Measurements from ENCODE around the gene DCC.
"Not testable (repeated sequence)": the region's sequence is repeated elsewhere in the genome, so short reads cannot be mapped to it uniquely, and the experiment has no call there.

Gene DCC

GRCh38 chr18:52348209-52348608 is 8.2 kb downstream of the DCC start:
- DNase-seq (ENCODE audit: low read depth) = no peak

- DNase-seq (ENCODE audit: low read depth) = no peak
Observed at GRCh38 chr18:52349498-52349897, 9.5 kb downstream of the DCC start.

DNA sequence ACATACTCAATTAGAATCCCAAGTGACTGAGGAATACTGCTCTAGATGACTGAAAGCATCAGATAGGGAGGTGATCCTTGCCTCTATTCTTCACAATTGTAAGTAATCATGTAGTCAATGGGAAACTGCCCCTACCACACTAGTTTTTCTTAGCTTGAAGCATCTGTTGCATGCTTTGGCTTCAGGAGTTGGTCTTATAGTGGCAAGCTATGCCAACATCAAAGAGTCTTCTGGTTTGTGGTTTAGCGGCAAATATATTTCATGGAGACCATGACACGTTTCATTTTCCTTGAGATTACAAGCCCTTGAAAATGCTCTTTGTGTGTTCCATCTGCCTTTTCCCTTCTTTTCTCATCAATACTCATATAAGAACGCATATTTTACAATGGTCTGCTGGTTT is 12.9 kb downstream of the DCC start:
- no peak for DNase-seq (ENCODE audit: low read depth)

GRCh38 chr18:52353589-52353988 is 13.6 kb downstream of the DCC start:
- no peak for DNase-seq (ENCODE audit: low read depth)

- DNase-seq (ENCODE audit: low read depth) = no peak
Observed at GRCh38 chr18:52363861-52364260, 23.9 kb downstream of the DCC start.

GRCh38 chr18:52366851-52367250 is 26.9 kb downstream of the DCC start:
- DNase-seq (ENCODE audit: low read depth) = not testable (repeated sequence)

DNA sequence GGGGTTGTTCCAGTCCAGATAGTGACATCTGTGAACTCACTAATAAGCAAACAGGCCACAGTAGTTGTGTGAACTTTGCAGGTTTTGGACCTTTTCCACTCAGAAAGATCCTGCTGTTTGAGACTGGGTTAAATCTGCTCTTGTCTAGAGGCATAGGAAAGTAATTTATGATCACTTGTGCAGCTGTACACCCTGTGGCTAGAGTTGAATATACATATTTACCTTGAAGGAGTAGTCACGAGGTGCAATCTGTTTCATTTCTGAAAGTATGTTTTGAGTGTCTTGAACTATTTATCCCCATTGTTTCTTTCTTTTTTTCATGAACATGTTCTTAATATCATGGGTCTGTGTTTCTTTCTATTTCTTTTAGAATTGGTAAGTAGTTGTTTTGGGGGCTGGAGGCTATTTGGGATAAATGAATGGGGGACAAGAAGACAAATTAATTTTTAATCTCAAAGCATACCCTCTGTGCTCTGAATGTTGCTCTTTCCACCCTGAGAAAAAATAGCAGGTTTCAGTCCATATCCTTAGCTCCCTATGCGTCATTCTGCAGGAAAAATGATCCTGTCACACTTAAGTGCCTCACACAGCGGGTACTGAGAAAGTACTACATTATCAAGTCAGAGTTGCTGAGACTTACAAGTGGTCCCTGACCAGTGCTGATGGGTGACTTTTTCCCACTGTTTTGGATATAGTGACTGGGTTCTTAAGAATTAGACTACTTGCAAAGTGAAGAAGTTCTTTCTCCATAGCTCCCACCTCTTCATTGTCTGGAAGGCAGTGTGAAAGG is 28.2 kb downstream of the DCC start:
- DNase-seq (ENCODE audit: low read depth) = no peak

DNA sequence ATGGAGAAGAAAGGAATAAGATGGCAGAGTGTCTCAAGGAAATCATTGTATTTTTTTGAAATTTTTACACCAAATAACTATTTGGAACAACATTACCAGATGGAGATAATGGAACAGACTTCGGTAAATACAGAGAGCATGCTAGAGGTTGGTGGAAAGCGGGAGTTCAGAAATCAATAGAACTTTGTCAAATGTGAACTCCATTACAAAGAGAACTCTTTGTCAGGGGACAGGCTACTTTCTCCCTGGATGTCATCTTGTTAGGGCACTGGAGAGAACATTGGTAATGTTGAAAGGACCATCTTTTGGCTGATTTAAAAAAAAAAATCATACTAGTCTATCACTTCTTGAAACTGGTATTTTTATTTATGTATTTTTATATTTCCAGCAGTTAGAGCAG is 30.8 kb downstream of the DCC start:
- no peak for DNase-seq (ENCODE audit: low read depth)

DNA sequence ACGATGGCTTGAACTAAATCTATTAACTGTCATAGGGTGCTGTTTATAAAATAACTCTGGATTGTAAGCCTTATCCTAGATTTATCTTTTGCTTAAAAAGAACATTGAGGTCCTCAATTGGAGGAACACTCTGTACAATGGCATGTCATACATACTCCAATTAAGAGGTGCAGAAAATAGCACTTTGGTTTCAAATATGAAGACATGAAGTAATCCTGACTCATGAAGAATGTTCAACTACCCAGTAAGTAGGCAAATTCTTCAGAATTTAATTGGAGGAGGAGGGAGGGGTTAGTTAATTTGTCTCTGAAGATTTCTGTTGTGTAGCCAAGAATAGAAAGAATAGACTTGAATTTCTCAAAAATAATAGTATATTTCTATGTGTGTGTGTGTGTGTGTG is 36.1 kb downstream of the DCC start:
- DNase-seq (ENCODE audit: low read depth) = no peak

- no peak for DNase-seq (ENCODE audit: low read depth)
Observed at GRCh38 chr18:52377094-52377493, 37.1 kb downstream of the DCC start.

- DNase-seq (ENCODE audit: low read depth) = no peak
Observed at GRCh38 chr18:52386306-52386705, 46.3 kb downstream of the DCC start.

DNA sequence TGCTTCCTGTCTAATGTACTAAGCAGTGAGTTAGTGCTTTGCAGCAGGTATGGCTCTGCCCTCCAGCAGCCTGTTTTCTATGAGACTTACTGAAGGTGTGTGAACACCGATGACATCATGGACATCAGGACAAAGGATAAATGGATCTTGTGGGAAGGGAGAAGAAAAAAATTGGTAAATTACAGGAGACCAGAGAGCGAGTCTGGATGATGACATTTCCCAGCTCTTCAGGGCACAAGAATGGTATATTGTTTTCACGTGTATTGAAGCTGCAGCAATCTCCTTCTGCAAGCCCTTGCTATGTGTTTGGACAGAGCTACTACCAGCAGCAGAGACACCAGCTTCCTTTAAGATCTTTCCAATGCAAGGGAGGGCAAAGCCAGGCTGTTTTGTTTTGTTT is 47.2 kb downstream of the DCC start:
- DNase-seq (ENCODE audit: low read depth) = no peak

GRCh38 chr18:52391810-52392559 is 52.0 kb downstream of the DCC start:
- DNase-seq (ENCODE audit: low read depth) = no peak

- no peak for DNase-seq (ENCODE audit: low read depth)
Observed at GRCh38 chr18:52394602-52395001, 54.6 kb downstream of the DCC start.

DNA sequence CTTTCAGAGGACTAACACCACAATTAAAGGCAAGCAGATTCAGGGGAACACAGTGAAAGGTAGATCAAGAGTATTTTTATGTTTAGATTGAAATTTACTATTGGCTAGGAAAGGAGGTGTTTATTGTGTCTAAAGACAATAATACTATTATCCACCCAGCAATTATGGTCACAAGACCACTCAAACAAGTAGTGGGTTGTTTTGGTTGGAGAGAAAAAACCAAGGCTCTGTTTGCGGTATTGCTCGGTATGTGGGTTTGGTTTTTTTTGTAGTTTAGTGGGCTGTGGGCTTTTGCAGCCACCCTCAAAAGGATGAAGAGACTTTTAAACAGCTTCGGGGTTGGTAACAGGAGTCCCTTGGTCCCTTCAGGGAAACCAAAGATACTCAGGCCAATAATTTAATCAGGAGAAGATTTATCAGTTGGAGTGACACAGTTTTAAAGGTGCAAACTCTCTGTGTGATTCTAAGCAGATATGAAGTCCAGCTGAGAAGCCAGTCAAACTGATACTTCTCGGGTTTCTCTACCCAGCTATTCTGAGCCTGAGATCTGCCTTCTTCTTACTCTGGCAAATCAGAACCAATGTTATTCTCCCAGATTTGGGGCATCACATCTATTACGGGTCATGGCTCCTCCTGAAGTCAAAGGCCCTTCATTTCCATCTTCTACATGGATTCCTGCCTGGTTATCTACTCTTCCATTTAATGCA is 55.3 kb downstream of the DCC start:
- DNase-seq (ENCODE audit: low read depth) = no peak

GRCh38 chr18:52401236-52401635 is 61.2 kb downstream of the DCC start:
- no peak for DNase-seq (ENCODE audit: low read depth)

DNA sequence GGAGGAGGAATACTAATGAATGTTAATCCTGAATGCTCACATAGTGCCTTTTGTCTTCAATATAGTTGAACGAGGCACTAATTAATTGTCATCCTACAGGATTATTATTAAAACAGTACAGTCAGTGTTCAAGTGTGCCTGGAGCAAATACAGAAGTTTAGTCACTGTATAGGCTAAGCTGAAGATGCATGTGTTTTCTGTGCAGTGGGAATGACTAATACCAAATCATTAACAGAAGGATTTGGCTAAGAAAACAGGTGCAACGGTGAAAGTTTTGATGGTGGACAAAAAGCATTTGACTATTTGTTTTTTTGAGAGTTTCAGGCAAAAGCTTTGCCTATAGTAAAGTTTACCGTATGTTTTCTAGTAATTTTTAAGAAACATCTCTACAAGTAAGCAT is 62.8 kb downstream of the DCC start:
- DNase-seq (ENCODE audit: low read depth) = no peak

GRCh38 chr18:52403291-52404021 is 63.5 kb downstream of the DCC start:
- no peak for DNase-seq (ENCODE audit: low read depth)

GRCh38 chr18:52408800-52409302 is 68.9 kb downstream of the DCC start:
- no peak for DNase-seq (ENCODE audit: low read depth)

GRCh38 chr18:52409727-52410126 is 69.7 kb downstream of the DCC start:
- no peak for DNase-seq (ENCODE audit: low read depth)

GRCh38 chr18:52415131-52415530 is 75.1 kb downstream of the DCC start:
- DNase-seq (ENCODE audit: low read depth) = no peak

DNA sequence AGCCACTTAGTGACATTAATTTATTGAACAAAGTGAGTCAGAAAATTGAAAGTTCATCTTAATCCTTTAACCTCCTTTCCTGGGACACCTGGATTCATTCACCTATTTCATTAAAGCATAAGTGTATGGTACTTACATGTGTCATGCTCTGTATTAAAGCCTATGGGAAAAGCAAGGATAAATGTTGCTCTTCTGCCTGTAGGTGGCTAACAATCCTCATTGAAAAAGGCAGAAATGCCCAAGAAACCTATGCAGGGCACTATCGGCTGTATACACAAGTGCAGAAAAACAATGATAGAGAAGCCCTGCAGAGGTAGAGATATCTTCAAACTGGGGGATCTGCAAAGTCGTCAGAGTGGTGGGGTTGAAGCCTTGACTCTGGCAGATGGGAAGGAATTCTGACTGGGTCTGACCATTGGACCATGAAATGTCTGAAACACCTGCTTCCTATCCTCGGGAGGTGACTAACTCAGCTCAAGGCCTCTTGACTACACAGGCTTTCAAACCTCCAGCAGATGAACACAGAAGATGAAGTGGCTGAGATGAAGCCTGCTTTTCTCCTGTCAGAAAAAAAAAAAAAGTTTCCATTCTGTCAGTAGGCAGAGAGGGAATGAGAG is 83.1 kb downstream of the DCC start:
- DNase-seq (ENCODE audit: low read depth) = no peak
